Right lobe of liver (tissue), 6 donors: ENCODE results near the gene PARVB. TPM values are rescaled to one million over a fixed set of nuclear protein-coding genes. Genes with fewer than 3 reads are reported as not detected.
A peak's percentile ranks its signal among the peaks of the same experiment; 100 is the strongest.

Source experiments
- ATAC-seq, 4 donors: fragments of 200-7000 bp; cut with Tn5 transposase; one replicate each; pipeline ENCODE4 v1.9.1; 2020; ENCODE audit warnings: mild to moderate bottlenecking in 4 of 4, moderate library complexity in 4 of 4
- DNase-seq, 3 donors: peaks; one replicate each; pipeline ENCODE4 v3.0.0-alpha.2; 2020
- H3K27ac ChIP-seq, 3 donors: fragments of 200-600 bp; one replicate each; pipeline ENCODE4 v1.8.0; 2022
- H3K27me3 ChIP-seq, 2 donors: fragments of 200-600 bp; one replicate each; pipeline ENCODE4 v1.8.0; 2022
- H3K36me3 ChIP-seq, 4 donors: fragments of 200-600 bp; sonication (generic) in 1 of 4; one replicate each; pipeline versions ENCODE4 v1.5.1 to v1.8.0; 2017 to 2022; ENCODE audit warnings: control low read depth in 1 of 4
- H3K4me1 ChIP-seq, 4 donors: fragments of 200-600 bp; sonication (generic) in 1 of 4; one replicate each; pipeline versions ENCODE4 v1.5.1 to v1.8.0; 2017 to 2022; ENCODE audit warnings: control low read depth in 1 of 4
- H3K4me3 ChIP-seq, 3 donors: fragments of 200-600 bp; one replicate each; pipeline ENCODE4 v1.8.0; 2022
- H3K9me3 ChIP-seq, 4 donors: fragments of 200-600 bp; sonication (generic) in 1 of 4; one replicate each; pipeline versions ENCODE4 v1.5.1 to v1.8.0; 2017 to 2022; ENCODE audit warnings: control low read depth in 1 of 4
- CTCF ChIP-seq, 4 donors: fragments of 200-600 bp in 3 of 4; fragments of 450-650 bp in 1 of 4; IDR thresholded peaks; one replicate each; pipeline versions ENCODE4 v1.5.1 to v1.8.0; 2016 to 2022; ENCODE audit warnings: antibody characterized with exemption in 4 of 4, mild to moderate bottlenecking in 2 of 4
- POLR2A ChIP-seq: fragments of 450-650 bp; IDR thresholded peaks from one replicate; pipeline ENCODE4 v1.6.1; 2017; ENCODE audit warnings: antibody characterized with exemption, mild to moderate bottlenecking
- WGBS: methylation state at CpG from one replicate; pipeline ENCODE4 v1.1.6; 2018; ENCODE audit warnings: low coverage, low lambda C conversion rate; ENCODE audit not compliant: insufficient coverage; ENCODE audit errors: missing lambda C conversion rate; 5-methylcytosine and 5-hydroxymethylcytosine counted together
- intact Hi-C, 2 donors: fragments of 100-400 bp; cut with DNase I; formaldehyde crosslinking; loops; one replicate each; pipeline versions ENCODE4 v1.11.2 to v1.14.1; 2022
- total RNA-seq, 6 experiments: library from RNA; depleted of rRNA in 2 of 6; stranded (reverse); fragments of >200 nt in 2 of 6; fragmentation: NEBNext Ultra II Directional in 3 of 6; extraction: Animal tissue kit (Norgen Biotek cat#: 25700) in 3 of 6; gene quantifications; one replicate each; pipeline versions ENCODE4 v1.1.0 to v1.2.4, GENCODE V29; 2016 to 2023
- donor health status: DM: no; HTN: yes; CAD: no.
- donor health status: DM: no; HTN: no; CAD: no.
- donor health status: DM: no; HTN: no; CAD: no.
- donor health status: DM: no; HTN: yes; CAD: no.
- donor health status: DM: no; HTN: yes; CAD: no.

The PARVB gene
- total RNA-seq, 6 experiments from 2014 or later = 14.2 to 21.3 (median 15.2) TPM

GRCh38 chr22:44131989-44132685, 108.0 kb downstream of the PARVB start:
- DNase-seq = no peak
- 66% methylated on average over 9 of the region's 13 CpGs for WGBS

GRCh38 chr22:44132724-44133123, 108.6 kb downstream of the PARVB start:
- Histone ChIP-seq H3K4me1 (no peaks in the 10 kb centered on the region), H3K9me3 (no peaks in the 10 kb centered on the region), H3K27ac (no peak overlapping the region), H3K27me3 (no peaks in the 10 kb centered on the region), H3K36me3 (no peaks in the 10 kb centered on the region), H3K4me3 (no peak overlapping the region)
- ATAC-seq (no peak), DNase-seq (no peak)
- intact Hi-C loops = no loop called here
- TF ChIP-seq POLR2A = no peak
- TF ChIP-seq CTCF (IDR thresholded peaks at IDR 0.05) = no peak
- 63% methylated on average over 9 of the region's 12 CpGs for WGBS

More at GRCh38 chr22:44131989-44132685, 108.0 kb downstream of the PARVB start:
- no peak for TF ChIP-seq POLR2A
- no peak for TF ChIP-seq CTCF (IDR thresholded peaks at IDR 0.05)
- no peaks in the 10 kb centered on the region for H3K9me3 ChIP-seq
- H3K4me3 ChIP-seq = no peak overlapping the region
- no peaks in the 10 kb centered on the region for H3K36me3 ChIP-seq
- H3K27me3 ChIP-seq = no peaks in the 10 kb centered on the region
- intact Hi-C loops = no loop called here
- ATAC-seq = no peak
- H3K4me1 ChIP-seq = no peaks in the 10 kb centered on the region
- no peak overlapping the region for H3K27ac ChIP-seq

- TF ChIP-seq CTCF (IDR thresholded peaks at IDR 0.05) (no peak), POLR2A (no peak)
- no peaks in the 10 kb centered on the region for H3K9me3 ChIP-seq
- H3K4me3 ChIP-seq = no peak overlapping the region
- H3K36me3 ChIP-seq = no peaks in the 10 kb centered on the region
- intact Hi-C loops = no loop called here
- DNase-seq = no peak
- no peaks in the 10 kb centered on the region for H3K27me3 ChIP-seq
- 88% methylated on average over 6 of the region's 6 CpGs for WGBS
- no peak for ATAC-seq
- H3K4me1 ChIP-seq = no peaks in the 10 kb centered on the region
- no peak overlapping the region for H3K27ac ChIP-seq
Measured at GRCh38 chr22:44133161-44133560, 109.1 kb downstream of the PARVB start.

GRCh38 chr22:44133901-44134571, 109.9 kb downstream of the PARVB start:
- peak; percentile 70 to 81 (median 79) for ATAC-seq
- WGBS = 57% methylated on average over 8 of the region's 21 CpGs

More at GRCh38 chr22:44133901-44134571, 109.9 kb downstream of the PARVB start:
- intact Hi-C loops = no loop called here
- Histone ChIP-seq H3K27ac (no peak overlapping the region), H3K36me3 (no peaks in the 10 kb centered on the region), H3K4me1 (no peaks in the 10 kb centered on the region), H3K9me3 (no peaks in the 10 kb centered on the region), H3K4me3 (no peak overlapping the region), H3K27me3 (no peaks in the 10 kb centered on the region)
- DNase-seq = peak in 2 of 3 donors; percentile 37 to 58
- no peak for TF ChIP-seq CTCF (IDR thresholded peaks at IDR 0.05)
- TF ChIP-seq POLR2A = no peak
